Neural progenitor cell (in vitro differentiated cells): ENCODE measurements around the gene KDM3A. TPM values are rescaled to one million over a fixed set of nuclear protein-coding genes. Genes with fewer than 3 reads are reported as not detected.

Experiments
- DNase-seq: peaks from one replicate; pipeline ENCODE4 v3.0.0-alpha.2; 2016; ENCODE audit warnings: low spot score
- H2AFZ ChIP-seq: fragments of 200-600 bp; sonication (generic); replicated peaks from 2 replicates; pipeline ENCODE4 v1.6.1; 2016; ENCODE audit warnings: antibody characterized with exemption
- H3F3A ChIP-seq: fragments of 200-600 bp; sonication (generic); 2 replicates; pipeline ENCODE4 v1.6.1; 2016; ENCODE audit warnings: antibody characterized with exemption, low read depth
- H3K27ac ChIP-seq: fragments of 200-600 bp; sonication (generic); 2 replicates; pipeline ENCODE4 v1.5.1; 2016; ENCODE audit warnings: mild to moderate bottlenecking
- H3K27me3 ChIP-seq: fragments of 200-600 bp; sonication (generic); 2 replicates; pipeline ENCODE4 v1.6.1; 2016; ENCODE audit warnings: mild to moderate bottlenecking, moderate library complexity
- H3K36me3 ChIP-seq: fragments of 200-600 bp; sonication (generic); 2 replicates; pipeline ENCODE4 v1.5.1; 2016
- H3K4me1 ChIP-seq: fragments of 200-600 bp; sonication (generic); 2 replicates; pipeline ENCODE4 v1.6.1; 2016; ENCODE audit warnings: mixed run types
- H3K4me2 ChIP-seq: fragments of 200-600 bp; sonication (generic); 2 replicates; pipeline ENCODE4 v1.6.1; 2016
- H3K4me3 ChIP-seq: fragments of 200-600 bp; sonication (generic); 2 replicates; pipeline ENCODE4 v1.5.1; 2016
- H3K79me2 ChIP-seq: fragments of 200-600 bp; sonication (generic); 2 replicates; pipeline ENCODE4 v1.6.1; 2016; ENCODE audit warnings: low read depth
- H3K9ac ChIP-seq: fragments of 200-600 bp; sonication (generic); 2 replicates; pipeline ENCODE4 v1.6.1; 2016
- H3K9me3 ChIP-seq: fragments of 200-600 bp; sonication (generic); 2 replicates; pipeline ENCODE4 v1.5.1; 2016; ENCODE audit warnings: low read depth
- H4K20me1 ChIP-seq: fragments of 200-600 bp; sonication (generic); 2 replicates; pipeline ENCODE4 v1.6.1; 2016; ENCODE audit warnings: low read depth
- H3K27ac Mint-ChIP-seq: 3 replicates; pipeline ENCODE4 v1.8.0; 2021; ENCODE audit warnings: mixed read lengths
- H3K27me3 Mint-ChIP-seq: 2 replicates; pipeline ENCODE4 v1.8.0; 2022; ENCODE audit warnings: low read depth, mild to moderate bottlenecking, inconsistent platforms, moderate library complexity, mixed read lengths; ENCODE audit not compliant: insufficient read depth
- H3K36me3 Mint-ChIP-seq: 3 replicates; pipeline ENCODE4 v1.8.0; 2021; ENCODE audit warnings: mixed read lengths
- H3K4me1 Mint-ChIP-seq: 3 replicates; pipeline ENCODE4 v1.8.0; 2021; ENCODE audit warnings: mixed read lengths
- H3K4me3 Mint-ChIP-seq: 3 replicates; pipeline ENCODE4 v1.8.0; 2021; ENCODE audit warnings: mild to moderate bottlenecking, moderate library complexity, mixed read lengths
- H3K9me3 Mint-ChIP-seq: 3 replicates; pipeline ENCODE4 v1.8.0; 2020; ENCODE audit warnings: mixed read lengths
- CTCF ChIP-seq: fragments of 200-600 bp; sonication (generic); IDR thresholded peaks from 2 replicates; pipeline ENCODE4 v1.5.1; 2017; ENCODE audit warnings: antibody characterized with exemption, mild to moderate bottlenecking
- EZH2 ChIP-seq: fragments of 200-600 bp; sonication (generic); IDR thresholded peaks from 2 replicates; pipeline ENCODE4 v1.6.1; 2017; ENCODE audit warnings: antibody characterized with exemption, mild to moderate bottlenecking, moderate library complexity
- EZH2phosphoT487 ChIP-seq: fragments of 200-600 bp; sonication (generic); IDR thresholded peaks from 2 replicates; pipeline ENCODE4 v1.6.1; 2017; ENCODE audit warnings: antibody characterized with exemption
- total RNA-seq: library from RNA; depleted of rRNA; stranded (reverse); fragments of >200 nt; gene quantifications from 2 replicates; pipeline ENCODE4 v1.2.3, GENCODE V29; 2015; ENCODE audit warnings: low replicate concordance

KDM3A gene
- total RNA-seq, 1 donor from 2014 or later = 84.9 TPM

- TF ChIP-seq EZH2 (no peak), EZH2phosphoT487 (no peak), CTCF (no peak)
- Histone ChIP-seq H2AFZ (no peak overlapping the region), H3K27me3 (no peaks in the 10 kb centered on the region), H3K4me1 (peaks cover 8% of the 10 kb centered on the region), H3K4me3 (no peak overlapping the region), H3K36me3 (no peaks in the 10 kb centered on the region), H3K9me3 (no peaks in the 10 kb centered on the region), H3K9ac (no peak overlapping the region), H3K4me2 (no peak overlapping the region), H3K27ac (no peak overlapping the region), H3F3A (no peaks in the 10 kb centered on the region), H4K20me1 (no peaks in the 10 kb centered on the region), H3K79me2 (no peaks in the 10 kb centered on the region)
- Mint-ChIP-seq H3K36me3 (no peaks in the 10 kb centered on the region), H3K4me3 (no peak overlapping the region), H3K27me3 (no peaks in the 10 kb centered on the region), H3K4me1 (peaks cover 15% of the 10 kb centered on the region), H3K9me3 (peaks cover 5% of the 10 kb centered on the region), H3K27ac (no peak overlapping the region)
- no peak for DNase-seq
Observed at GRCh38 chr2:86411396-86411795, 29.8 kb upstream of the KDM3A start.

GRCh38 chr2:86412007-86412406, 29.2 kb upstream of the KDM3A start:
- H3K36me3 Mint-ChIP-seq = no peaks in the 10 kb centered on the region
- Histone ChIP-seq H4K20me1 (no peaks in the 10 kb centered on the region), H3K9ac (no peak overlapping the region), H3K27me3 (no peaks in the 10 kb centered on the region), H3K79me2 (no peaks in the 10 kb centered on the region), H3K36me3 (no peaks in the 10 kb centered on the region), H3K4me3 (no peak overlapping the region), H3K9me3 (no peaks in the 10 kb centered on the region), H3F3A (no peaks in the 10 kb centered on the region), H3K4me1 (peaks cover 8% of the 10 kb centered on the region), H3K4me2 (no peak overlapping the region), H2AFZ (no peak overlapping the region), H3K27ac (no peak overlapping the region)
- TF ChIP-seq EZH2phosphoT487 (no peak), EZH2 (no peak), CTCF (no peak)
- H3K4me3 Mint-ChIP-seq = no peak overlapping the region
- H3K4me1 Mint-ChIP-seq = peaks cover 15% of the 10 kb centered on the region
- H3K9me3 Mint-ChIP-seq = peaks cover 5% of the 10 kb centered on the region
- no peaks in the 10 kb centered on the region for H3K27me3 Mint-ChIP-seq
- no peak for DNase-seq
- no peak overlapping the region for H3K27ac Mint-ChIP-seq

GRCh38 chr2:86413296-86414094, 27.7 kb upstream of the KDM3A start:
- Histone ChIP-seq H3K36me3 (no peaks in the 10 kb centered on the region), H3K9me3 (no peaks in the 10 kb centered on the region), H3K79me2 (no peaks in the 10 kb centered on the region), H3K4me3 (no peak overlapping the region), H3K4me2 (no peak overlapping the region), H3F3A (no peaks in the 10 kb centered on the region), H2AFZ (no peak overlapping the region), H3K9ac (no peak overlapping the region), H3K4me1 (peaks cover 8% of the 10 kb centered on the region), H3K27me3 (no peaks in the 10 kb centered on the region), H4K20me1 (no peaks in the 10 kb centered on the region), H3K27ac (no peak overlapping the region)
- Mint-ChIP-seq H3K4me3 (no peak overlapping the region), H3K27me3 (no peaks in the 10 kb centered on the region), H3K36me3 (no peaks in the 10 kb centered on the region), H3K9me3 (peaks cover 5% of the 10 kb centered on the region), H3K27ac (no peak overlapping the region), H3K4me1 (peaks cover 15% of the 10 kb centered on the region)
- no peak for DNase-seq
- TF ChIP-seq EZH2phosphoT487 (no peak), EZH2 (no peak), CTCF (no peak)
